GM12878 (cell line): ENCODE data around the gene YY1. TPM values are rescaled to one million over a fixed set of nuclear protein-coding genes. Genes with fewer than 3 reads are reported as not detected.
A peak's percentile ranks its signal among the peaks of the same experiment; 100 is the strongest.

Experiments used
- BCL11A ChIP-seq: IDR thresholded peaks from 2 replicates; pipeline ENCODE4 v1.6.1; 2011; ENCODE audit warnings: low read depth, low read length
- BMI1 ChIP-seq: fragments of 450-650 bp; IDR thresholded peaks from 2 replicates; pipeline ENCODE4 v1.6.1; 2016; ENCODE audit warnings: mild to moderate bottlenecking, moderate library complexity, borderline replicate concordance
- CBFB ChIP-seq: IDR thresholded peaks from 2 replicates; pipeline ENCODE4 v1.6.1; 2016; ENCODE audit warnings: antibody characterized with exemption, low read depth
- CBX5 ChIP-seq: sonication (generic); IDR thresholded peaks from 2 replicates; pipeline ENCODE4 v1.6.1; 2016; ENCODE audit warnings: low read depth, moderate library complexity, mild to moderate bottlenecking, inconsistent platforms
- E2F4 ChIP-seq: IDR thresholded peaks from 2 replicates; pipeline ENCODE4 v1.6.1; 2012; ENCODE audit warnings: low read depth, low read length, improper control_type of control experiment
- EP300 ChIP-seq, 2 experiments: fragments of 150-350 bp in 1 of 2; IDR thresholded peaks; 2 replicates each; pipeline ENCODE4 v1.6.1; 2011 to 2012; ENCODE audit warnings: low read depth in 2 of 2, low read length in 2 of 2, borderline replicate concordance in 1 of 2, improper control_type of control experiment in 1 of 2, inconsistent platforms in 1 of 2; ENCODE audit not compliant: control insufficient read depth in 1 of 2
- GABPA ChIP-seq: IDR thresholded peaks from 2 replicates; pipeline ENCODE4 v1.6.1; 2014; ENCODE audit warnings: antibody characterized with exemption, low read depth, mild to moderate bottlenecking, inconsistent platforms
- MAX ChIP-seq: IDR thresholded peaks from 2 replicates; pipeline ENCODE4 v1.6.1; 2012; ENCODE audit warnings: low read depth, low read length, improper control_type of control experiment
- NFIC ChIP-seq: IDR thresholded peaks from 2 replicates; pipeline ENCODE4 v1.6.1; 2012; ENCODE audit warnings: low read depth, mild to moderate bottlenecking, inconsistent platforms, low read length, moderate library complexity
- POLR2A ChIP-seq: IDR thresholded peaks from 2 replicates; pipeline ENCODE4 v1.6.1; 2011; ENCODE audit warnings: low read depth, mild to moderate bottlenecking, low read length
- POLR2AphosphoS2 ChIP-seq: IDR thresholded peaks from 2 replicates; pipeline ENCODE4 v1.6.1; 2011; ENCODE audit warnings: low read depth, mild to moderate bottlenecking, low read length, improper control_type of control experiment, moderate library complexity
- RUNX3 ChIP-seq: IDR thresholded peaks from 2 replicates; pipeline ENCODE4 v1.6.1; 2012; ENCODE audit warnings: low read length, inconsistent platforms
- SIX5 ChIP-seq: IDR thresholded peaks from 2 replicates; pipeline ENCODE4 v1.6.1; 2011; ENCODE audit warnings: mild to moderate bottlenecking, low read depth, low read length, moderate library complexity; ENCODE audit not compliant: severe bottlenecking
- SP1 ChIP-seq: IDR thresholded peaks from one replicate; pipeline ENCODE4 v1.6.1; 2011; ENCODE audit warnings: low read depth, low read length
- SREBF1 ChIP-seq: IDR thresholded peaks from 2 replicates; pipeline ENCODE4 v1.6.1; 2012; ENCODE audit warnings: mild to moderate bottlenecking, low read length
- SRF ChIP-seq, 2 experiments: IDR thresholded peaks; 2 replicates each; pipeline ENCODE4 v1.6.1; 2011; ENCODE audit warnings: low read depth in 2 of 2, low read length in 2 of 2, mild to moderate bottlenecking in 1 of 2, moderate library complexity in 1 of 2
- TARDBP ChIP-seq: IDR thresholded peaks from 2 replicates; pipeline ENCODE4 v1.6.1; 2016; ENCODE audit warnings: borderline replicate concordance
- TCF3 ChIP-seq: IDR thresholded peaks from 2 replicates; pipeline ENCODE4 v1.6.1; 2012; ENCODE audit warnings: low read depth, mild to moderate bottlenecking, low read length, borderline replicate concordance; ENCODE audit not compliant: insufficient read depth
- ZBTB33 ChIP-seq: fragments of 450-650 bp; IDR thresholded peaks from 2 replicates; pipeline ENCODE4 v1.6.1; 2017; ENCODE audit warnings: mild to moderate bottlenecking
- ZNF207 ChIP-seq: fragments of 450-650 bp; IDR thresholded peaks from 2 replicates; pipeline ENCODE4 v1.6.1; 2014; ENCODE audit warnings: antibody characterized with exemption, mild to moderate bottlenecking, borderline replicate concordance
- polyA plus RNA-seq, 11 experiments: library from polyadenylated mRNA; depleted of rRNA in 4 of 11; unstranded in 6 of 11; stranded (reverse) in 5 of 11; fragments of >200 nt; fragmentation: Nextera tagmentation in 4 of 11; fragmentation: Illumina TruSeq in 1 of 11; extraction: Ambion mirVana in 4 of 11; extraction: Trizol in 1 of 11; gene quantifications; 1 replicate in 1 of 11; 2 replicates in 10 of 11; pipeline versions ENCODE4 v1.2.1 to v1.2.3, GENCODE V29; 2011 to 2016; ENCODE audit warnings: inconsistent platforms in 2 of 11, missing spikeins in 2 of 11, low read depth in 1 of 11
- total RNA-seq, 4 experiments: library from RNA; depleted of rRNA in 3 of 4; stranded (reverse); fragments of >200 nt in 3 of 4; fragmentation: Illumina TruSeq in 1 of 4; extraction: Trizol in 1 of 4; gene quantifications; 2 replicates each; pipeline versions ENCODE4 v1.2.1 to v1.2.3, GENCODE V29; 2013 to 2021
- TF ChIP-seq, protein P1 (sequence below): IDR thresholded peaks from 2 replicates; pipeline ENCODE4 v1.6.1; 2011; ENCODE audit warnings: borderline replicate concordance, low read depth, mild to moderate bottlenecking, moderate library complexity, low read length; ENCODE audit not compliant: insufficient read depth, poor library complexity, severe bottlenecking
- TF ChIP-seq, protein P2 (sequence below): fragments of 150-350 bp; IDR thresholded peaks from 2 replicates; pipeline ENCODE4 v1.6.1; 2016; ENCODE audit warnings: low read depth, low read length

YY1 gene
- total and polyA plus RNA-seq, 10 of the 15 experiments (the other 5 are each of a cell fraction or from before 2014, with no cell fraction given): 23.7 to 74.0 (median 39.9) TPM

GRCh38 chr14:100192672-100193416, 46.1 kb upstream of the YY1 start (continued):
- no peak for TF ChIP-seq NFIC
- no peak for TF ChIP-seq ZBTB33
- TF ChIP-seq TARDBP: no peak
- peak; percentile 85 for TF ChIP-seq POLR2A
- TF ChIP-seq BMI1: no peak
- TF ChIP-seq, protein P1, sequence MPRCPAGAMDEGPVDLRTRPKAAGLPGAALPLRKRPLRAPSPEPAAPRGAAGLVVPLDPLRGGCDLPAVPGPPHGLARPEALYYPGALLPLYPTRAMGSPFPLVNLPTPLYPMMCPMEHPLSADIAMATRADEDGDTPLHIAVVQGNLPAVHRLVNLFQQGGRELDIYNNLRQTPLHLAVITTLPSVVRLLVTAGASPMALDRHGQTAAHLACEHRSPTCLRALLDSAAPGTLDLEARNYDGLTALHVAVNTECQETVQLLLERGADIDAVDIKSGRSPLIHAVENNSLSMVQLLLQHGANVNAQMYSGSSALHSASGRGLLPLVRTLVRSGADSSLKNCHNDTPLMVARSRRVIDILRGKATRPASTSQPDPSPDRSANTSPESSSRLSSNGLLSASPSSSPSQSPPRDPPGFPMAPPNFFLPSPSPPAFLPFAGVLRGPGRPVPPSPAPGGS: no peak
- 0 out of 2 replicates have a peak, but pooled peaks have one; percentile 53 for TF ChIP-seq TCF3
- TF ChIP-seq CBFB: no peak
- TF ChIP-seq RUNX3: peak; percentile 67
- peak; percentile 26; the same call in 1 of the 2 replicates for TF ChIP-seq BCL11A
- peak; percentile 80 for TF ChIP-seq SP1
- peak; percentile 80; the same call in 1 of the 2 replicates for TF ChIP-seq ZNF207
- TF ChIP-seq SREBF1: no peak
- no peak for TF ChIP-seq EP300 (IDR thresholded peaks at IDR 0.05; ENCODE audit: borderline replicate concordance in 1 of 2, control insufficient read depth in 1 of 2, low read depth in 2 of 2, low read length in 2 of 2)
- TF ChIP-seq SRF (IDR thresholded peaks at IDR 0.05; ENCODE audit: low read depth in 2 of 2, low read length in 2 of 2): no peak
- TF ChIP-seq, protein P2, sequence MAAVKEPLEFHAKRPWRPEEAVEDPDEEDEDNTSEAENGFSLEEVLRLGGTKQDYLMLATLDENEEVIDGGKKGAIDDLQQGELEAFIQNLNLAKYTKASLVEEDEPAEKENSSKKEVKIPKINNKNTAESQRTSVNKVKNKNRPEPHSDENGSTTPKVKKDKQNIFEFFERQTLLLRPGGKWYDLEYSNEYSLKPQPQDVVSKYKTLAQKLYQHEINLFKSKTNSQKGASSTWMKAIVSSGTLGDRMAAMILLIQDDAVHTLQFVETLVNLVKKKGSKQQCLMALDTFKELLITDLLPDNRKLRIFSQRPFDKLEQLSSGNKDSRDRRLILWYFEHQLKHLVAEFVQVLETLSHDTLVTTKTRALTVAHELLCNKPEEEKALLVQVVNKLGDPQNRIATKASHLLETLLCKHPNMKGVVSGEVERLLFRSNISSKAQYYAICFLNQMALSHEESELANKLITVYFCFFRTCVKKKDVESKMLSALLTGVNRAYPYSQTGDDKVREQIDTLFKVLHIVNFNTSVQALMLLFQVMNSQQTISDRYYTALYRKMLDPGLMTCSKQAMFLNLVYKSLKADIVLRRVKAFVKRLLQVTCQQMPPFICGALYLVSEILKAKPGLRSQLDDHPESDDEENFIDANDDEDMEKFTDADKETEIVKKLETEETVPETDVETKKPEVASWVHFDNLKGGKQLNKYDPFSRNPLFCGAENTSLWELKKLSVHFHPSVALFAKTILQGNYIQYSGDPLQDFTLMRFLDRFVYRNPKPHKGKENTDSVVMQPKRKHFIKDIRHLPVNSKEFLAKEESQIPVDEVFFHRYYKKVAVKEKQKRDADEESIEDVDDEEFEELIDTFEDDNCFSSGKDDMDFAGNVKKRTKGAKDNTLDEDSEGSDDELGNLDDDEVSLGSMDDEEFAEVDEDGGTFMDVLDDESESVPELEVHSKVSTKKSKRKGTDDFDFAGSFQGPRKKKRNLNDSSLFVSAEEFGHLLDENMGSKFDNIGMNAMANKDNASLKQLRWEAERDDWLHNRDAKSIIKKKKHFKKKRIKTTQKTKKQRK: no peak
- TF ChIP-seq GABPA: no peak
- TF ChIP-seq SIX5: no peak
- 0 out of 2 replicates have a peak, but pooled peaks have one; percentile 13 for TF ChIP-seq POLR2AphosphoS2
- 0 out of 2 replicates have a peak, but pooled peaks have one; percentile 59 for TF ChIP-seq E2F4
- peak; percentile 65; the same call in 1 of the 2 replicates for TF ChIP-seq MAX
- TF ChIP-seq CBX5: 0 out of 2 replicates have a peak, but pooled peaks have one; percentile 27
